ENCODE results near the gene SCAF4.
"Not testable (repeated sequence)": the region's sequence is repeated elsewhere in the genome, so short reads cannot be mapped to it uniquely, and the experiment has no call there.

The SCAF4 gene

GRCh38 chr21:31667639-31668038 lies 64.3 kb downstream of the SCAF4 start:
- FAIRE-seq, result no peak

DNA sequence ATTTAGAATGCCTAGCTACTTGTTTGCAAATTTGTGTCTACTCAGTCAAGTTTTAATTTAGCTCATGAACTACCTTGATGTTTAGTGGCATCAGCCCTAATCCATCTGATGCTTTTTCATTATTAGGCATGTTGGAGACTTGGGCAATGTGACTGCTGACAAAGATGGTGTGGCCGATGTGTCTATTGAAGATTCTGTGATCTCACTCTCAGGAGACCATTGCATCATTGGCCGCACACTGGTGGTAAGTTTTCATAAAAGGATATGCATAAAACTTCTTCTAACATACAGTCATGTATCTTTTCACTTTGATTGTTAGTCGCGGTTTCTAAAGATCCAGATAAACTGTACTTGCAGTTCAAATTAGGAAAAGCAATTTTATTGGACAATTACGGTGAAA lies 64.8 kb downstream of the SCAF4 start:
- no peak for FAIRE-seq

DNA sequence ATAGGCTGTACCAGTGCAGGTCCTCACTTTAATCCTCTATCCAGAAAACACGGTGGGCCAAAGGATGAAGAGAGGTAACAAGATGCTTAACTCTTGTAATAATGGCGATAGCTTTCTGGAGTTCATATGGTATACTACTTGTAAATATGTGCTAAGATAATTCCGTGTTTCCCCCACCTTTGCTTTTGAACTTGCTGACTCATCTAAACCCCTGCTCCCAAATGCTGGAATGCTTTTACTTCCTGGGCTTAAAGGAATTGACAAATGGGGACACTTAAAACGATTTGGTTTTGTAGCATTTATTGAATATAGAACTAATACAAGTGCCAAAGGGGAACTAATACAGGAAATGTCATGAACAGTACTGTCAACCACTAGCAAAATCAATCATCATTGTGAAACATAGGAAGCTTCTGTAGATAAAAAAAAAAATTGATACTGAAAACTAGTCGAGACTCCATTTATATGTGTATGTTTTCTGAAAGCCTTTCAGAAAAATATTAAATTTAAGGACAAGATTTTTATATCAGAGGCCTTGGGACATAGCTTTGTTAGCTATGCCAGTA lies 65.4 kb downstream of the SCAF4 start:
- no peak for FAIRE-seq

DNA sequence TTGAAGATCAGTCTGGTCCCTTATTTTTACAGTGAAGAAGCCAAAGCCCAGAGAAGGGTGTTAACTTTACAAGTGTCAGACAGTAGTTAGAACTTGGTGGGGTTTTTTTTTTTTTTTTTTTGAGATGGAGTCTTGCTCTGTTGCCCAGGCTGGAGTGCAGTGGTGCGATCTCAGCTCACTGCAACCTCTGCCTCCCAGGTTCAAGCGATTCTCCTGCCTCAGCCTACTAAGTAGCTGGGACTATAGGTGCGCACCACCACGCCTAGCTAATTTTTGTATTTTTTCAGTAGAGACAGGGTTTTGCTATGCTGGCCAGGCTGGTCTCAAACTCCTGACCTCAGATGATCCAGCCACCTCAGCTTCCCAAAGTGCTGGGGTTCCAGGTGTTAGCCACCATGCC lies 66.0 kb downstream of the SCAF4 start:
- FAIRE-seq, result not testable (repeated sequence)

GRCh38 chr21:31665397-31665796 lies 66.5 kb downstream of the SCAF4 start:
- no peak for FAIRE-seq

GRCh38 chr21:31663584-31664249 lies 68.2 kb downstream of the SCAF4 start:
- no peak for FAIRE-seq

GRCh38 chr21:31660591-31660990 lies 71.3 kb downstream of the SCAF4 start:
- no peak for FAIRE-seq

DNA sequence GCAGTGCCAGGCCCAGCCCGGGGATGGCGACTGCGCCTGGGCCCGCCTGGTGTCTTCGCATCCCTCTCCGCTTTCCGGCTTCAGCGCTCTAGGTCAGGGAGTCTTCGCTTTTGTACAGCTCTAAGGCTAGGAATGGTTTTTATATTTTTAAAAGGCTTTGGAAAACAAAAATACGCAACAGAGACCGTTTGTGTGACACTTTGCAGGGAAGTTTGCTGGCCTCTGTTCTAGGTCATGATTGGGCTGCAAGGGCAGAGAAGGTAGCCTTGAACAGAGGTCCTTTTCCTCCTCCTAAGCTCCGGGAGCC lies 71.7 kb downstream of the SCAF4 start:
- FAIRE-seq, result no peak

DNA sequence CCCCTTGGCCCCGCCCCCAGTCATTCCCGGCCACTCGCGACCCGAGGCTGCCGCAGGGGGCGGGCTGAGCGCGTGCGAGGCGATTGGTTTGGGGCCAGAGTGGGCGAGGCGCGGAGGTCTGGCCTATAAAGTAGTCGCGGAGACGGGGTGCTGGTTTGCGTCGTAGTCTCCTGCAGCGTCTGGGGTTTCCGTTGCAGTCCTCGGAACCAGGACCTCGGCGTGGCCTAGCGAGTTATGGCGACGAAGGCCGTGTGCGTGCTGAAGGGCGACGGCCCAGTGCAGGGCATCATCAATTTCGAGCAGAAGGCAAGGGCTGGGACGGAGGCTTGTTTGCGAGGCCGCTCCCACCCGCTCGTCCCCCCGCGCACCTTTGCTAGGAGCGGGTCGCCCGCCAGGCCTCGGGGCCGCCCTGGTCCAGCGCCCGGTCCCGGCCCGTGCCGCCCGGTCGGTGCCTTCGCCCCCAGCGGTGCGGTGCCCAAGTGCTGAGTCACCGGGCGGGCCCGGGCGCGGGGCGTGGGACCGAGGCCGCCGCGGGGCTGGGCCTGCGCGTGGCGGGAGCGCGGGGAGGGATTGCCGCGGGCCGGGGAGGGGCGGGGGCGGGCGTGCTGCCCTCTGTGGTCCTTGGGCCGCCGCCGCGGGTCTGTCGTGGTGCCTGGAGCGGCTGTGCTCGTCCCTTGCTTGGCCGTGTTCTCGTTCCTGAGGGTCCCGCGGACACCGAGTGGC lies 72.2 kb downstream of the SCAF4 start, which contains the start of gene SOD1:
TSS of gene SOD1 (plus strand) at position 158 of the 723 bp plus-strand sequence. CDS start at position 235, 77 bp downstream.
- FAIRE-seq, result no peak

DNA sequence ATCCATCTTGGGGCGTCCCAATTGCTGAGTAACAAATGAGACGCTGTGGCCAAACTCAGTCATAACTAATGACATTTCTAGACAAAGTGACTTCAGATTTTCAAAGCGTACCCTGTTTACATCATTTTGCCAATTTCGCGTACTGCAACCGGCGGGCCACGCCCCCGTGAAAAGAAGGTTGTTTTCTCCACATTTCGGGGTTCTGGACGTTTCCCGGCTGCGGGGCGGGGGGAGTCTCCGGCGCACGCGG lies 72.7 kb downstream of the SCAF4 start:
- FAIRE-seq, result no peak

GRCh38 chr21:31658053-31658452 lies 73.9 kb downstream of the SCAF4 start:
- no peak for FAIRE-seq

- FAIRE-seq, result no peak
Measured at GRCh38 chr21:31656199-31657095, 75.5 kb downstream of the SCAF4 start.

DNA sequence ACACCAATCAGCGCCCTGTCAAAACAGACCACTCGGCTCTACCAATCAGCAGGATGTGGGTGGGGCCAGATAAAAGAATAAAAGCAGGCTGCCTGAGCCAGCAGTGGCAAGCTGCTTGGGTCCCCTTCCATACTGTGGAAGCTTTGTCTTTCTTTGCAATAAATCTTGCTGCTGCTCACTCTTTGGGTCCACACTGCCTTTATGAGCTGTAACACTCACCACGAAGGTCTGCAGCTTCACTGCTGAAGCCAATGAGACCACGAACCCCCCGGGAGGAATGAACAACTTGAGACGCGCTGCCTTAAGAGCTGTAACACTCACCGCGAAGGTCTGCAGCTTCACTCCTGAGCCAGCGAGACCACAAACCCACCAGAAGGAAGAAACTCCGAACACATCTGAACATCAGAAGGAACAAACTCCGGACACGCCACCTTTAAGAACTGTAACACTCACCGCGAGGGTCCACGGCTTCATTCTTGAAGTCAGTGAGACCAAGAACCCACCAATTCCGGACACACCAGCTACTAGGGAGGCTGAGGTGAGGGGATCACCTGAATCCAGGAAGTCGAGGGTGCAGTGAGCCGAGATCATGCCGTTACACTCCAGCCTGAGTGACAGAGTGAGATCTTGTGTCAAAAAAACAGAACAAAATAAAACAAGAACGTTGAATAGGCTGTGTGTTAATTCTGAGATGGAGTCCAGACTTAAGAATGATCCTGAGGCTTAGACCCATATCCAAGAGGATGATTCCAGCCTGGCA lies 76.9 kb downstream of the SCAF4 start:
- not testable (repeated sequence) for FAIRE-seq

GRCh38 chr21:31654340-31654739 lies 77.6 kb downstream of the SCAF4 start:
- FAIRE-seq, result no peak

DNA sequence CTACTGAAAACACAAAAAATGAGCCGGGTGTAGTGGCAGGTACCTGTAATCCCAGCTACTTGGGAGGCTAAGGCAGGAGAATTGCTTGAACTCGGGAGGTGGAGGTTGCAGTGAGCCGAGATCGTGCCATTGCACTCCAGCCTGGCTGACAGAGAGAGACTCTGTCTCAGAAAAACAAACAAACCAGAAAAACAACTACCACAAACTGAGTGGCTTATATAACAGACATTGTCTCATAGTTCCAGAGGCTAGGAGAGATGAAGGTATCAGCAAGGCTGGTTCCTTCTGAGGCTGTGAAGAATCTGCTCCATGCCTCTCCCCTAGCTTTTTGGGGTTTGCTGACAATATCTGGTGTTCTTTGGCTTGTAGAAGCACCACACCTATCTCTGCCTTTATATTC lies 80.4 kb downstream of the SCAF4 start:
- not testable (repeated sequence) for FAIRE-seq

- no peak for FAIRE-seq
Measured at GRCh38 chr21:31650930-31651329, 81.0 kb downstream of the SCAF4 start.

DNA sequence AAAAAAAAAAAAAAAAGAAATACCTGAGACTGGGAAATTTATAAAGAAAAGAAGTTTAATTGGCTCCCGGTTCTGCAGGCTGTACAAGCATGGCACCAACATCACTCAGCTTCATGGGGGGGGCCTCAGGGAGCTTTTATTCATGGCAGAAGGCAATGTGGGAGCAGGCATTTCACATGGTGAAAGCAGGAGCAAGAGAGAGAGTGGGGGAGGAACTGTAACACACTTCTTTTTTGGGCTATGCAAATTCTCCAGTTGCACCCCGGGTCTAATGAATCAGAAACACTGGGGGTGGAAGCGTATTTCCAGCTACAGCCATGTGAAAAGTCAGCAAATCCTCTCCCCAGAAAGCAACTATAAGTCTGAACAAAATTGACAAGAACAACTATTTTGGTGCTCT lies 84.3 kb downstream of the SCAF4 start:
- FAIRE-seq, result no peak

- FAIRE-seq, result no peak
Measured at GRCh38 chr21:31644643-31645042, 87.3 kb downstream of the SCAF4 start.

GRCh38 chr21:31641416-31641922 lies 90.4 kb downstream of the SCAF4 start:
- no peak for FAIRE-seq

GRCh38 chr21:31636874-31637273 lies 95.0 kb downstream of the SCAF4 start:
- FAIRE-seq, result no peak

- FAIRE-seq, result no peak
Measured at GRCh38 chr21:31634993-31635392, 96.9 kb downstream of the SCAF4 start.

GRCh38 chr21:31631881-31632280 lies 100.0 kb downstream of the SCAF4 start:
- not testable (repeated sequence) for FAIRE-seq

Measured in colon (tissue), 2 donors.